Measurements from ENCODE around the gene TSPAN18. TPM values are rescaled to one million over a fixed set of nuclear protein-coding genes. Genes with fewer than 3 reads are reported as not detected.

The TSPAN18 gene
- total and polyA plus RNA-seq, 2 of the 4 experiments (the other 2 are of a cell fraction) = 0.36 to 1.1 TPM

DNA sequence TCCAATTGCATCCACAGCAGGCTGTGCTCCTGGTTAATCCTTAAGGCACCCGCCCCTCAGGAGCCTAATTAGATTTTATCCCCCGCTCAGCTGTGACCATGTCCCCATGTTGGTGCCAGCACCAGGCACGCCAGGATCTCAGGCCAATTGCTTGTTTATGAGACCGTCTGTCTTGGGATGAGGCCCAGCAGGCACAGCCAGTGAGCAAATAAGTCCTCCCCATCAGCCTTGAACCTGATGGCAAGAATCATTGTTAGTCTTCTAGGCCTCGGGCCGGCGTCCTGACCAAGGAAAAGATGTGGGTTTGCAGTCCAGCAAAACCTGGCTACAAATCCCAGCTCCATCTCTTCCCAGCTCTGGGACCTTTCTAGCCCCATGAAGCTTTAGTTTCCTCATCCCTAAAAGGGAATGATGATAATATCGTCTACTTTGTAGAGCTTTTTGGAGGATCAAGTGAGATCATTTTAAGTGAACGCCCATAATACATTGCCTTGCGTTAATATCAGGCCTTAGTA, 166.6 kb downstream of the TSPAN18 start:
- Histone ChIP-seq H2AK5ac (ENCODE audit: low read depth, low read length) (no peak overlapping the region), H3K27me3 (ENCODE audit: control insufficient read depth, insufficient read depth, low read length) (peaks cover 17% of the 10 kb centered on the region), H3K18ac (ENCODE audit: low read depth, low read length) (no peak overlapping the region), H3K56ac (ENCODE audit: extremely low read depth, insufficient read depth, low read length) (no peak overlapping the region), H3K9me3 (ENCODE audit: control insufficient read depth, insufficient read depth, low read length) (peaks cover under 1% of the 10 kb centered on the region; the same call in 1 of the 2 replicates), H2AFZ (replicated peaks; ENCODE audit: low read length, poor library complexity) (no peak overlapping the region), H2AK9ac (replicated peaks; ENCODE audit: low read depth, low read length, poor library complexity) (no peak overlapping the region), H4K20me1 (ENCODE audit: insufficient read depth, low read length) (no peaks in the 10 kb centered on the region), H3K4me2 (ENCODE audit: low read depth, low read length) (no peak overlapping the region), H3K79me1 (ENCODE audit: low read depth in 1 of 2, low read length in 2 of 2) (no peaks in the 10 kb centered on the region), H4K8ac (ENCODE audit: low read depth in 2 of 2, low read length in 2 of 2) (no peak overlapping the region), H4K91ac (ENCODE audit: insufficient read depth, low read depth, low read length) (peak overlapping the region; percentile 5; the same call in 1 of the 2 replicates), H3K9me1 (ENCODE audit: insufficient read depth, low read length) (no peaks in the 10 kb centered on the region), H3K23ac (ENCODE audit: low read depth, low read length) (no peak overlapping the region), H3K4me3 (ENCODE audit: insufficient read depth, low read depth, low read length) (no peak overlapping the region), H2BK15ac (ENCODE audit: low read depth, low read length) (no peak overlapping the region), H2BK20ac (ENCODE audit: low read depth, low read length) (no peak overlapping the region), H3K4ac (ENCODE audit: low read depth, low read length) (no peak overlapping the region), H3K9ac (ENCODE audit: low read depth, low read length) (no peak overlapping the region), H2BK5ac (ENCODE audit: low read depth, low read length, poor library complexity, severe bottlenecking) (no peak overlapping the region), H3K4me1 (ENCODE audit: control insufficient read depth, insufficient read depth, low read length) (peaks cover 2% of the 10 kb centered on the region; the same call in 1 of the 2 replicates), H4K5ac (ENCODE audit: low read depth, low read length) (no peak overlapping the region), H3K27ac (ENCODE audit: insufficient read depth, low read length) (no peak overlapping the region), H3K36me3 (ENCODE audit: control insufficient read depth, insufficient read depth, low read length) (no peaks in the 10 kb centered on the region), H2BK120ac (ENCODE audit: low read depth, low read length) (no peak overlapping the region; the same call in 1 of the 2 replicates), H3K14ac (replicated peaks; ENCODE audit: low read depth, low read length) (no peak overlapping the region)
- DNase-seq (no peak), ATAC-seq (ENCODE audit: low read depth) (no peak)
- in situ Hi-C loops (cut with MboI; ENCODE audit: low sequenced_read_pairs) = loop anchor here (5.0 kb wide), 2 partner anchors 166 to 271 kb away; partner anchors contain the start of gene TSPAN18
- TF ChIP-seq MXI1 (IDR thresholded peaks at IDR 0.05; ENCODE audit: borderline replicate concordance, low read depth, low read length) (no peak), BHLHE40 (IDR thresholded peaks at IDR 0.05; ENCODE audit: low read depth, low read length) (no peak), NFE2L2 (IDR thresholded peaks at IDR 0.05; ENCODE audit: low read depth, low read length) (no peak), MAZ (IDR thresholded peaks at IDR 0.05; ENCODE audit: borderline replicate concordance, low read depth, low read length) (no peak), RAD21 (IDR thresholded peaks at IDR 0.05; ENCODE audit: low read length) (no peak), RFX5 (IDR thresholded peaks at IDR 0.05; ENCODE audit: low read depth, low read length) (no peak)
- TF ChIP-seq, protein P1, sequence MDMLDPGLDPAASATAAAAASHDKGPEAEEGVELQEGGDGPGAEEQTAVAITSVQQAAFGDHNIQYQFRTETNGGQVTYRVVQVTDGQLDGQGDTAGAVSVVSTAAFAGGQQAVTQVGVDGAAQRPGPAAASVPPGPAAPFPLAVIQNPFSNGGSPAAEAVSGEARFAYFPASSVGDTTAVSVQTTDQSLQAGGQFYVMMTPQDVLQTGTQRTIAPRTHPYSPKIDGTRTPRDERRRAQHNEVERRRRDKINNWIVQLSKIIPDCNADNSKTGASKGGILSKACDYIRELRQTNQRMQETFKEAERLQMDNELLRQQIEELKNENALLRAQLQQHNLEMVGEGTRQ (IDR thresholded peaks at IDR 0.05; ENCODE audit: low read depth, low read length) = no peak
- ChIA-PET CTCF (interaction anchor here (0.7 to 1.1 kb wide), 2 partner anchors 172 to 336 kb away, joined by 3 to 4 read pairs; no protein-coding TSS in a partner anchor), POLR2A (ENCODE audit: unreplicated experiment) (no interaction called here)
- 90% methylated on average over 2 of the region's 10 CpGs; no CpG with 5 or more reads in 1 of the 2 experiments for WGBS, 2 experiments (ENCODE audit: extremely low coverage in 2 of 2, insufficient read length in 1 of 2)
- BruUV-seq (replicated peaks) = no TSS peak
- intact Hi-C loops (cut with micrococcal nuclease) = no loop called here
- dilution Hi-C loops (cut with HindIII; ENCODE audit: low sequenced_read_pairs, unreplicated experiment) = loop anchor here (25.0 kb wide), 1 partner anchor 131 kb away; no protein-coding TSS in a partner anchor

All from IMR-90 (cell line).